ENCODE measurements around the gene CAPZB.
A peak's percentile ranks its signal among the peaks of the same experiment; 100 is the strongest.
"Not testable (repeated sequence)": the region's sequence is repeated elsewhere in the genome, so short reads cannot be mapped to it uniquely, and the experiment has no call there.

Gene CAPZB

DNA sequence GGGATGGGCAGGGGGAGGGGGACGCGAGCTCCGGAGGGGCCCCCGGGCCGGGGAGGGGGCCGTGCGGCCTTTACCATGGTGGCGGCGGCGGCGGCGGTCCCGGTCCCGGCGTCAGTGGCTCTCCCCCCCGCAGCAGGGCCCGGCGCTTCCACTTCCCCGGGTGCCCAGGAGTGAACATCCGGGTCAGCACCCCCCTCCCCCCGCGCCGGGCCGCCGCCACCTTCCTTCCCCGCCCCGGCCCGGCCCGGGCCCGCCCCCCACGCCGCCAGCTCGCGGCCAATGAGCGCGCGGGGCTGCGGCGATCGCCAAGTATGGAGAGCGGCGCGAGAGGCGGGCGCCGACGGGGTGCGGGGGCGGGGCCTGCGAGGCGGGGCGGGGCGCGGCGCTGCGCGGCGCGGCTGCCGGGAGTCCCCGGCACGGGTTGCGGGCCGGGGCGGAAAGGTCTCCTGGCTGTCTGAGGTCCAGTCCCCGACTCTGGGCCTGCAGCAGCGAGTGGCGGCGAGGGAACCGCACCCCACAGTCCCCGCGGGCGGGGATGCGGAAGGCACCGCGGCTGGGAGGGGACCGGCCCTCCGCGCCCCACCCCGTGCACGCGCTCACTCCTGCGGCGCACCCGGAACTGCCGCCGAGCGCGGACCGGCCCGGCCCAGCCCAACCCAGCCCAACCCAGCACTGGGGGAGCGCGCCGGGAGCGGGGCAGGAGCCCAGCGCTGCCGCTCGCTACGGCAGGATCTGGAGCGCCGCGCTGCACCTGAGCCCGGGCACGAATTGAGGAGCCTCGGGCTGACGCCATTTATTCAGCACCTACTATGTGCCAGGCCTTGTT lies at the start of gene CAPZB:
Gene CAPZB, minus strand, starts transcription at position 178 of the 826 bp plus-strand sequence. Its CDS starts 101 bp downstream, at position 77.
- Mint-ChIP-seq H3K36me3 (peaks cover 12% of the 10 kb centered on the region), H3K4me1 (peaks cover 66% of the 10 kb centered on the region), H3K27me3 (no peaks in the 10 kb centered on the region), H3K9me3 (no peaks in the 10 kb centered on the region), H3K27ac (peak within 1 kb of the TSS; percentile 94), H3K4me3 (peak within 1 kb of the TSS; percentile 93)
- peak; percentile 96 for ATAC-seq

DNA sequence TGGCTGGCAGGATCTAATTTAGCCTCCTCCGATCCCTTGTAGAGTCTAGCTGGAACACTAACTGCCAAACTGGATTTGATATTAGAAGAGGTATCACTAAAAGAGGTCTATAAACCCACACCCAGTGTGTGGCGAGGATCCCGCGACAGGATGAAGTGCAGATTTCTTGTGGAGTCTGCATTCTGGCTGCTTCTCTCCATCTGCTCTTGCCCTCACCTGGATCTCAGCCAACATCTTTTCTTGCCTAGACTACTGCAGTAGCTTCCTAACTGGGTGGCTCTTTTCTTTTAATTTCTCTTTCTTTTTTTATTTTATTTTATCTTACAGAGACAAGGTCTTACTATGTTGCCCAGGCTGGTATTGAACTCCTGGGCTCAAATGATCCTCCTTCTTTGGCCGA lies 48.9 kb upstream of the CAPZB start:
- Mint-ChIP-seq H3K9me3 (peaks cover 6% of the 10 kb centered on the region), H3K4me3 (no peak overlapping the region), H3K27me3 (no peaks in the 10 kb centered on the region), H3K4me1 (no peaks in the 10 kb centered on the region), H3K36me3 (no peaks in the 10 kb centered on the region), H3K27ac (no peak overlapping the region)
- ATAC-seq: no peak

DNA sequence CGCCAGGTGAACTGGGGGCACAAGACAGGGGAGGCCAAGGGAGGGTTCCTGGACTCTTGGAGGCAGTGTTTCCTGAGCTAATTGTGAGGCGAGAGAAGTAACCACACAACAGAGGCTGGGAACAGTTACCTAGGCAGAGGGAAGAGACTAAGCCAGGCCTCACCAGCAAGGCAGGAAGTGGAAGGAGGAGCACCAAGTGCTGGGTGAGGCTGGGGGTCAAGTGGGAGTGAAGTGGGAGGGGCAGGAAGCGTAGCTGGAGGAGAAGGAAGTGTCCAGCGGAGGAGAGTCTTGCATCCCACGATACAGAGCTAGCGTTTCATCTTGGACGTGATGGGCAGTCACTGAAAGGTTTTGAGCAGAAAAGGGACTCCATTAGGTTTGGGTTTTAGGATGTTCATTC lies 48.3 kb upstream of the CAPZB start:
- Mint-ChIP-seq H3K9me3 (peaks cover 6% of the 10 kb centered on the region), H3K4me1 (no peaks in the 10 kb centered on the region), H3K27ac (no peak overlapping the region), H3K27me3 (no peaks in the 10 kb centered on the region), H3K36me3 (no peaks in the 10 kb centered on the region), H3K4me3 (no peak overlapping the region)
- ATAC-seq: no peak

DNA sequence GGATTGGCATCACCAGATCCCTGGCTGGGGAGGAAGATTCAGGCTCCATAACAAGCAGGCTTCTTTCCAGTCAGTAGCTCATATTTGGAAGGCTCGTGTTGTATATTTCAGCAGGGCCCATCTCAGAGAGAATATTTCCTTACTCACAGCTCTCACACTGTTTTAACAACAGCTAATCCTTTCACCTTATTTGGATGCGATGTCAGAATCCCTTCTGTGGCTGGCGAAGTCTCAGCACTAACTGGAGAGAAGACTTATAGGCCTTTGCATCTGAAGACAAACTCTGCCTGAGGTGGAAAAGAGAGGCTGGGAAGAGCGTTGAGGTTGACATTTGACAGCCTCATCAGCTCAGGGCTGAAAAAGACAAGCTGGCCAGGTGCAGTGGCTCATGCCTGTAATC lies 47.2 kb upstream of the CAPZB start:
- no peak for ATAC-seq
- no peaks in the 10 kb centered on the region for H3K27me3 Mint-ChIP-seq
- no peak overlapping the region for H3K27ac Mint-ChIP-seq
- no peaks in the 10 kb centered on the region for H3K4me1 Mint-ChIP-seq
- peaks cover 6% of the 10 kb centered on the region for H3K9me3 Mint-ChIP-seq
- no peak overlapping the region for H3K4me3 Mint-ChIP-seq
- no peaks in the 10 kb centered on the region for H3K36me3 Mint-ChIP-seq

DNA sequence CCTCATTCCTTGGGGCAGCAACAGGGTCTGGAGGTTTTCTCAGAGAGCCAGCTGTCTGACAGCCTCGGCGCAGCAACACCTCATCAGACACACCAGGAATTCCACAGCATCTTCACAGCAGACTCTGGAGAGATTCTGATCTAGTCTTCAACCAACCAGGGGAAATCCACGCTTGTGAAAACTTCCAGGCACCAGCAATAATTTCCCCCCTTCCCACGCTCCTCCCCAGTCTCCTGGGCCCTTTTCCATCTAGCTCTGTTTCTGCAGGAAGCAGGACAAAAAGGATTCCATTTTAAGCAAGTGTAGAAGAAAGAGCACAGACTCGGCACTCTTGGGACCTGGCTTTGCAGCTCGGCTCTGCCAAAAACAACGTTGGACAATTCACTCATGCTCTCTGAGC lies 44.3 kb upstream of the CAPZB start:
- H3K4me1 Mint-ChIP-seq: no peaks in the 10 kb centered on the region
- no peaks in the 10 kb centered on the region for H3K36me3 Mint-ChIP-seq
- H3K9me3 Mint-ChIP-seq: peaks cover 3% of the 10 kb centered on the region
- ATAC-seq: no peak
- H3K27ac Mint-ChIP-seq: no peak overlapping the region
- no peak overlapping the region for H3K4me3 Mint-ChIP-seq
- no peaks in the 10 kb centered on the region for H3K27me3 Mint-ChIP-seq

DNA sequence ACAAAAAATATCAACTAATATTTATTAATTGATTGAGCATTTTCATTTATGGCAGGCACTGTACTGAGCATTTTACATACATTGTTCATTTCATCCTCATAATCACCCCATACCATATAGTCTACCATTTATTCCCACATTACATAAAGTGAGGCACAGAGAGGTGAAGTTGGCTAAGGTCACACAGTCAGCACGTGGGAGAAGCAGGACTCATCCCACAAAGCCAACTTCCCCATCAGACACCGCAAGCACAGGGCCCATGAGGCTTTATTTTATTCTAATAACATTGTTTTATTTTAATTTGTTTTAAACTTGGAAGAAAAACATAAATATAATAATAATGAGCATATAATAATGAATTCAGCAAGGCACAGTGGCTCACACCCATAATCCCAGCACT lies 43.1 kb upstream of the CAPZB start:
- ATAC-seq: no peak
- H3K27ac Mint-ChIP-seq: no peak overlapping the region
- no peaks in the 10 kb centered on the region for H3K4me1 Mint-ChIP-seq
- H3K9me3 Mint-ChIP-seq: peaks cover 3% of the 10 kb centered on the region
- H3K36me3 Mint-ChIP-seq: no peaks in the 10 kb centered on the region
- no peak overlapping the region for H3K4me3 Mint-ChIP-seq
- no peaks in the 10 kb centered on the region for H3K27me3 Mint-ChIP-seq

DNA sequence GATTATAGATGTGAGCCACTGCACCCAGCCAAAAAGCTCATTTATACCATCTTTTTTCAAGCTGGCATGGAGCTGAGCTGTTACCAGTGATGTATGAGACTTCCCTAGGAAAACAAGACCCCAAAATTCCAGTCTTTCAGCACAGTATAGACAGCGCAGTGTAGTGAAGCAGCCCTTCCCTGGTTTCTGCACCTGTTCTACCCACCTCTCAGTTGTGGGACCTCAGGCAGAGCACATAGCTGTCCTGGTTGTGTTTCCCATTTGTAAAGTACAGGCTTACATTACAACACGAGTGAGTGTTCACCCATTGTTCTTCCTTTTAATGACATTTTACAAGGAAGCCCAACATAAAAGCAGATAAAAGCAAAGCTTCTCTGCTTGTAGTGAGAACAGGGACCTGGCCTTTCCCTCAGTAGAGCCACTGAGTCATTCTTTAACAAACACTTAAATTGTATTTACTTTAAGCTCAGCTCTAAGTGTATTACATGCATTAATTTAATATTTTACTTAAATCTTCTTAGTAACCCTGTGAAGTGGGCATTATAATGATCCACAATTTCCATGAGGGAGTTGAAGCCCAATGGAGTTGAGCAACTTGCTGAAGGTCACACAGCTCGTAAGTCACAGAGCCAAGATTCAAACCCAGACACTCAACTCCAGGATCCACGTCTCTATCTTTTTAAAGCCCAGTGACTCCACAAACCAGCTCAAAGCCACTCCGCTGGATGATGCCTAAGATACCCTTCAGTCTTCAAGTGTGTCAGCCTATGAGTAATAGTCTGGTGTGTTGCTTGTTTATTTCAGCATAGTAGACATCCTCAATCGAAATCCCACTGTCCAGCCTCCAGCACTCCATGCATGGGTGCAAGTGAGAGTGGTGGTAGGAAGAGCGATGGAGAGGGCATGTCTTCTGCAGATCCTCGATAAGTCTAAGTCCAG lies 40.5 kb upstream of the CAPZB start:
- no peak for ATAC-seq
- Mint-ChIP-seq H3K36me3 (no peaks in the 10 kb centered on the region), H3K4me3 (no peak overlapping the region), H3K27me3 (no peaks in the 10 kb centered on the region), H3K9me3 (no peaks in the 10 kb centered on the region), H3K27ac (no peak overlapping the region), H3K4me1 (no peaks in the 10 kb centered on the region)

DNA sequence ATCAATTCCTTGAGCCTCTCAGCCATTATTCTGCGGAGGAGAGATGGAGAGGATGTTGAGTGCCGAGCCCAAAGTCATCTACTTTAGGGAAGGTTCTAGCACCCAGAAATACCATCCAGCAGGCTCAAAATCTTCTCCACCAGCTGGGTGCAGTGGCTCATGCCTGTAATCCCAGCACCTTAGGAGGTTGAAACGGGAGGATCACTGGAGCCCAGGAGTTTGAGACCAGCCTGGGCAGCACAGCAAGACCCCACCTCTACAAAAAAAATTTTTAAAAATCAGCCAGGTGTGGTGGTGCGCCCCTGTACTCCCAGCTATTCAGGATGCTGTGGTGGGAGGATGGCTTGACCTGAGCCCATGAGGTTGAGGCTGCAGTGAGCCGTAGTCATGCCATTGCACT lies 39.5 kb upstream of the CAPZB start:
- H3K4me3 Mint-ChIP-seq: no peak overlapping the region
- ATAC-seq: no peak
- H3K27me3 Mint-ChIP-seq: no peaks in the 10 kb centered on the region
- H3K27ac Mint-ChIP-seq: no peak overlapping the region
- no peaks in the 10 kb centered on the region for H3K36me3 Mint-ChIP-seq
- no peaks in the 10 kb centered on the region for H3K4me1 Mint-ChIP-seq
- H3K9me3 Mint-ChIP-seq: no peaks in the 10 kb centered on the region

DNA sequence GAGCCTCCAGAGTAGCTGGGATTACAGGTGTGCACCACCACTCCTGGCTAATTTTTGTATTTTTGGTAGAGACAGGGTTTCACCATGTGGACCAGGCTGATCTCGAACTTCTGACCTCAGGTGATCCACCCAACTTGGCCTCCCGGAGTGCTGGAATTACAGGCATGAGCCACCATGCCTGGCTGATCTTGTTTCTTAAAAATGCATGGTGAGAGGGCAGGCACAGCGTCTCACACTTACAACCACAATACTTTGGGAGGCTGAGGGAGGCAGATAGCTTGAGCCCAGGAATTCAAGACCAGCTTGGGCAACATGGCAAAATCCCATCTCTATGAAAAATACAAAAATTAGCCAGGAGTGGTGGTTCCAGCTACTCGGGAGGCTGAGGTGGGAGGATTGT lies 37.2 kb upstream of the CAPZB start:
- H3K9me3 Mint-ChIP-seq, H3K27ac Mint-ChIP-seq, ATAC-seq, H3K27me3 Mint-ChIP-seq, H3K4me1 Mint-ChIP-seq, H3K4me3 Mint-ChIP-seq, H3K36me3 Mint-ChIP-seq: not testable (repeated sequence)

DNA sequence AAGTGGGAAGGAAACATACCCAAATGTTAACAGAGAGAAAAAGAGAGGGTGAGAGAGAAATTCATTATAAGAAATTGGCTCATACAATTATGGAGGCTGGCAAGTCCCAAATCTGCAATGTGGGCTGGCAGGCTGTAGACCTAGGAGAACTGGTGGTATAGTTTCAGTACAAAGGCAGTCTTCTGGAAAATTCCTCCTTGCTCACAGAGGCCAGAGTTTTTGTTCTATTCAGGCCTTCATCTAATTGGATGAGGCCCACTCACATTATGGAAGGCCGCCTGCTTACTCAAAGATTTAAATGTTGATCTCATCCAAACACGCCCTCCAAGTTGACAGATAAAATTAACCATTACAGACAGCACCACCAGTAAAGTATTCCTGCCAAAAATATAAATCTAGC lies 36.1 kb upstream of the CAPZB start:
- H3K4me3 Mint-ChIP-seq: no peak overlapping the region
- peaks cover 9% of the 10 kb centered on the region for H3K9me3 Mint-ChIP-seq
- no peaks in the 10 kb centered on the region for H3K27me3 Mint-ChIP-seq
- H3K4me1 Mint-ChIP-seq: peaks cover 17% of the 10 kb centered on the region
- H3K36me3 Mint-ChIP-seq: peaks cover 7% of the 10 kb centered on the region
- H3K27ac Mint-ChIP-seq: no peak overlapping the region
- ATAC-seq: no peak

DNA sequence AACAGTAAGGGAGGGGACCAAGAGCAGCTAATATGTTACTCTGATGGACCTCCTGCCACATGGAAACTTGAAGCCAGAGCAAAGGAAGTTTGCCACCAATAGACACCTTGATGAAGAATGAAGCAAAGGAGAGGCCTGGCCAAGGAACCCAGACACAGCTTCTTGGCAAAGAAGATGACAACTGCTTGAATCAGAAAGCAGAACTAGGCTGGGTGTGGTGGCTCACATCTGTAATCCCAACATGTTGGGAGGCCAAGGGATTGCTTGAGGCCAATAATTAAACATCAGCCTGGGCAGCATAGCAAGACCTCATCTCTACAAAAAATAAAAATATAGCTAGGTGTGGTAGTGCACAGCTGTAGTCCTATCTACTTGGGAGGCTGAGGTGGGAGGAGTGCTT lies 31.7 kb upstream of the CAPZB start:
- no peak overlapping the region for H3K4me3 Mint-ChIP-seq
- no peak for ATAC-seq
- H3K27ac Mint-ChIP-seq: peak overlapping the region; percentile 64
- peaks cover 9% of the 10 kb centered on the region for H3K9me3 Mint-ChIP-seq
- peaks cover 31% of the 10 kb centered on the region for H3K4me1 Mint-ChIP-seq
- H3K27me3 Mint-ChIP-seq: no peaks in the 10 kb centered on the region
- H3K36me3 Mint-ChIP-seq: peaks cover 7% of the 10 kb centered on the region

DNA sequence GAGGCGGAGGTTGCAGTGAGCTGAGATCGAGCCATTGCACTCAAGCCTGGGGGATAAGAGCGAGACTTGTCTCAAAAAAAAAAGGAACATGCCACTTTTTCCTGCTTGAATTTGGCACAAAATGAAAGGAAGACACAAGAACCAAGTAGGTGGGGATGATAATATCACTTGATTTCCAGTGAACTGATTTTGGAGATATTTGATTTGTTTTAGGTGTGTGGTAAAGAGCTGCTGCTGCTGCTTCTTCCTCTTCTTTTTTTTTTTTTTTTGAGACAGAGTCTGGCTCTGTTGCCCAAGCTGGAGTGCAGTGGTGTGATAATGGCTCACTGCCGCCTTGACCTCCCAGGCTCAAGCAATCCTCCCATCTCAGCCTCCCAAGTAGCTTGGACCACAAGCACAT lies 29.9 kb upstream of the CAPZB start:
- H3K27ac Mint-ChIP-seq: no peak overlapping the region

DNA sequence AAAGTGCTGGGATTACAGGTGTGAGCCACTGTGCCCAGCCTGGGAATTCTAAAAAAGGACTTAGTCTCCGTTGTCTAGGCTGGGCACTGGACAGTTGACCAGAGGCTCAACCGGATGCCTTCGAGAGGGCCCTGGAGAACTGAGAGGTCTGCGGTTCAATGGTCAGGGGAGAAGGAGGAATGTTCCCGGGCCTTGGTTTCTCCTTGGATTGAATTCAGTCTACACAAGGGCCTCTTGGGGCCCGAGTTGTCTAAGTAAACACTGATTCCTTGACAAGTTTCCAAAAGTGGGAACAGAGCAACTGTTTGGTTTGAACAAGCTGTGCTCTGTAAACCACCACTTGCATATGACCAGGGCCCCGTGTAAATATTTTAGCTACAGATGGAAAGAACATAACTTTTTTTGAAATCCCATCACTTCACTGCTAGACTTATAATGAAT lies 29.1 kb upstream of the CAPZB start:
- Mint-ChIP-seq H3K4me3 (no peak overlapping the region), H3K27me3 (no peaks in the 10 kb centered on the region), H3K27ac (no peak overlapping the region), H3K9me3 (peaks cover 9% of the 10 kb centered on the region), H3K4me1 (peaks cover 45% of the 10 kb centered on the region), H3K36me3 (peaks cover 7% of the 10 kb centered on the region)
- no peak for ATAC-seq

More for the DNA sequence above, 29.9 kb upstream of the CAPZB start:
- no peak for ATAC-seq
- Mint-ChIP-seq H3K36me3 (peaks cover 7% of the 10 kb centered on the region), H3K9me3 (peaks cover 9% of the 10 kb centered on the region), H3K4me1 (peaks cover 41% of the 10 kb centered on the region), H3K4me3 (no peak overlapping the region), H3K27me3 (no peaks in the 10 kb centered on the region)

DNA sequence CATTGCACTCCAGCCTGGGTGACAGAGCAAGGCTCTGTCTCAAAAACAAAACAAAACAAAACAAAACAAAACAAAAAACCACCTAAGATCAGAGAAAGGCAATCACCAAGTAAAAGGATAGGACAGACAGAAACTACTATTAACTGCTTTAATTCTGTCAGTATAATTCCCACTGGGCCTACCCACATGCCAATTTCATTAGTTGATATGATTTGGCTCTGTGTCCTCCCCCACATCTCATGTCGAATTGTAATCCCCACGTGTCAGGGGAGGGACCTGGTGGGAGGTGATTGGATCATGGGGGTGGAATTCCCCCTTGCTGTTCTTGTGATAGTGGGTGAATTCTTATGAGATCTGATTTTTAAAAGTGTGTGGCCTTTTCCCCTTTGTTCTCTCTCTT lies 27.2 kb upstream of the CAPZB start:
- Mint-ChIP-seq H3K27me3 (no peaks in the 10 kb centered on the region), H3K36me3 (peaks cover 2% of the 10 kb centered on the region), H3K9me3 (peaks cover 2% of the 10 kb centered on the region), H3K27ac (peak overlapping the region; percentile 51), H3K4me3 (no peak overlapping the region), H3K4me1 (peaks cover 54% of the 10 kb centered on the region)
- no peak for ATAC-seq

DNA sequence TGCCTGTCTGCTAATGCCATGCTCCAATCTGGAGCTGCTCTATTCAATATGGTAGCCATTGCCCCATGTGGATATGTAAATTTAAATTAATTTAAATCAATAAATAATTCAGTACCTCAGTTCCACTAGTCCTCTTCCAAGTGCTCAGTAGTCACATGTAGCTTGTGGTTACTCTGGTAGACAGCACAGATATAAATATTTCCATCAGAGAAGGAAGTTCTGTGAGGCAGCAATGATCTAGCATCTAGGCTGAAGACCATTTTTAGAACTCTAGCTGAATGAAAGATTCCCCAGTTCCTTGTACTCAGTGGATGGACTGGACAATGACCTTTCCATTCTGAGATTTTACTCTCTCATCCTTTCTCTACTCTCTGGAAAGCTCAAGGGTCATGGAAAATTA lies 25.8 kb upstream of the CAPZB start:
- no peak for ATAC-seq
- Mint-ChIP-seq H3K27ac (no peak overlapping the region), H3K4me3 (no peak overlapping the region), H3K36me3 (no peaks in the 10 kb centered on the region), H3K27me3 (no peaks in the 10 kb centered on the region), H3K9me3 (no peaks in the 10 kb centered on the region), H3K4me1 (peaks cover 49% of the 10 kb centered on the region)
